ENCODE measurements around the gene TRPC4.

The TRPC4 gene

GRCh38 chr13:37657956-37658355, 211.6 kb downstream of the TRPC4 start:
- no peak for DNase-seq (ENCODE audit: low read depth in 2 of 2)

- no peak for DNase-seq (ENCODE audit: low read depth in 2 of 2)
These were observed 212.4 kb downstream of the TRPC4 start for GRCh38 chr13:37657134-37657533.

- DNase-seq (ENCODE audit: low read depth in 2 of 2), result no peak
These were observed 213.2 kb downstream of the TRPC4 start for GRCh38 chr13:37656247-37656940.

- DNase-seq (ENCODE audit: low read depth in 2 of 2), result no peak
These were observed 217.0 kb downstream of the TRPC4 start for GRCh38 chr13:37652596-37652995.

- no peak for DNase-seq (ENCODE audit: low read depth in 2 of 2)
These were observed 217.7 kb downstream of the TRPC4 start for GRCh38 chr13:37651891-37652290.

GRCh38 chr13:37648609-37649008, 221.0 kb downstream of the TRPC4 start:
- DNase-seq (ENCODE audit: low read depth in 2 of 2), result no peak

DNA sequence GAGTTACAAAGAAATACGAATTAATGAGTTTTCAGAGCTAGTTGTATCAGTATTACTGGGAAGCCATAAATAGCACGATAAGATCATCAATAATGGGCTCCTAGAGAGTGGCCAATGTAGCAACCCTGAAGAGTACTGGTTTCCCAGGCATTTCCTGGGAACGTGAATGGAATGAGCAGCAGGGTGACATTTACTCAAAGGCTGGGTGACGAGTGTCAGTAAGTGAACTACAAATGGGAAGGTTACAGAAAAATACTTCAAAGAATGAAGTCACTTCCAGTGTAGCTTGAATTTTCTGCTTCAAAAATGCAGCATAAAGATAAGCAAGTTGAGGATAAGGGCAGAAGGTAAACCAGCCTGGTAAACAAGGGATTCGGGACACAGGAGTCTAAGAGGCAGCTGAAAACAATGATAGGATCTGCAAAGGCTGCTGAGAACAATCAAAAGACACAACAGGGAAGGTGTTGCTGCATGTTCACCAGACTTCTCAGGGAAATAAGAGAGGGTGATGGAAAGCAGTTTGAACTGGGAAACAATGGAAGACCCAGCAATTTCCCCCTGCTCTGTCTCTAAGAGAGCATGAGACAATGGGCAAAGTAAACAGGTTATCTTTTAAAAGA, 222.4 kb downstream of the TRPC4 start:
- no peak for DNase-seq (ENCODE audit: low read depth in 2 of 2)

GRCh38 chr13:37646531-37646930, 223.0 kb downstream of the TRPC4 start:
- no peak for DNase-seq (ENCODE audit: low read depth in 2 of 2)

DNA sequence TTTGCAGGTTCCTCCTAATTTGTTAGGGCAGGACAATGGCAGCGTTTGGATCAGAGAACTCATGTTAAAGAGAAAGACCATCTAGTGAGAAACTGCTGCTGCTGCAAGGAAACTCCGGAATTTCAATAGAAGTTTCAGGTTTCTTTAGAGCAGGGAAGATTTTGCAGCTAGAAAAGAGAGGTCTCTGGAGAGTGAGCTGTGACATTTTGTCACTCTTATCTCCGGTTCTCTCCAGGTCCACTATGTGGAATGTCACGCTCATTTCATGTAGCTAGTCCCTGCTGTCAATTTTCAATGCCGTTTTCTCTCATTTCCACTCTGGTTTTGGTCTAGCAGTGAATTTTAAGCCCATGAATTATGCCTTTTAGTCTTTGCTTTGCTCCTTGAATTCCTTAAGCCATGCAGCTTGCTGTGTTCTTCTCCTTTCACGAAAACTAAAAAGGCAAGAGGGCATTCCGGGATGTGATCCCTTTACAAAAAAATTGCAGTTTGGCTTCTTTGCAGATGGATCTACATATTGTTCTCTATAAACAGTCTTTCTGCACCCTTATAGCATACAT, 224.3 kb downstream of the TRPC4 start:
- no peak for DNase-seq (ENCODE audit: low read depth in 2 of 2)

GRCh38 chr13:37641391-37641790, 228.2 kb downstream of the TRPC4 start:
- DNase-seq (ENCODE audit: low read depth in 2 of 2), result no peak

GRCh38 chr13:37640499-37640898, 229.1 kb downstream of the TRPC4 start:
- DNase-seq (ENCODE audit: low read depth in 2 of 2), result no peak

- DNase-seq (ENCODE audit: low read depth in 2 of 2), result no peak
These were observed 232.9 kb downstream of the TRPC4 start for GRCh38 chr13:37636701-37637100.

DNA sequence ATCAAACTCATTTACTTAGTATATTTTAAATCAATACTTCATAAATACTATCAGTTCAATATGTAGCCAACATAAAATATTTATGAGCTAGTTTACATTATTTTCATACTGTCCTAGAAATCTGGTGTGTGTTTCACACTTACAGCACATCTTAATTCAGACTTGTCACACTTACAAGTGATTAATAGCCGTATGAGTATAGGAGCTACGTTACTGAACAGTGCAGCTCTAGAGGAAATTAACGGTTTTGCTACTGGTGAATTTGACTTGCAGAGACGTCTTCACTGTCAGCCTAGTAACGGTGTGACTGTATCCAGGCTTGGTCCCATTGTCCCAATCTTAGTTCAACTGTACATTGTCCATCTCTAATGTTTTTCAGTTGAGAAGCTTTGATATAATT, 237.3 kb downstream of the TRPC4 start:
- no peak for DNase-seq (ENCODE audit: low read depth in 2 of 2)

- DNase-seq (ENCODE audit: low read depth in 2 of 2), result no peak
These were observed 242.1 kb downstream of the TRPC4 start for GRCh38 chr13:37627428-37627827.

DNA sequence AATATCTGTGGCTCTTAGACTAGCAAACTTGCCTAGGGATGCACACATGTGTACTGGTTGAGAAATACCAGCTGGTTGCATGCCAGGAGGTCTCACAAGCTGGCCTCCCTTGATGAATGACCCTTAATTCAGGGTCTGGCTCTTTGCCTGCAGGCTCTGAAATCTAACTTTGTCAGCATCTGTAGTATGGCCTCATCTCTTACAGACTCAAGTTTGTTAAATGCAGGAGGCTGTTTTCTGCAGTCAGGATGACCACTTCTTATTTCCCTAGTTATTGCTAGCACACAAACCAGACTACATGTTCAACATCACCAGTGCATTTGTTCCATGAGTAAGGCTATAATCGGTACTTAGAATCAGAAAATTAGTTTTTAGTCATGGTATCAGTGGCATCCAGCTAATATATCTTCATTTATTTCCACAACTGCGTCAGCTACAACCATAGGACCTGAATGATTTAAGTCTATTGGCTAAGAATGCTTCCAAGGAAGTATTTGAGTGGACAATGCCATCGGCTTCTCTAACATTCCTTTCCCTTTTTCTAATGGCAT, 247.7 kb downstream of the TRPC4 start:
- DNase-seq (ENCODE audit: low read depth in 2 of 2), result no peak

DNA sequence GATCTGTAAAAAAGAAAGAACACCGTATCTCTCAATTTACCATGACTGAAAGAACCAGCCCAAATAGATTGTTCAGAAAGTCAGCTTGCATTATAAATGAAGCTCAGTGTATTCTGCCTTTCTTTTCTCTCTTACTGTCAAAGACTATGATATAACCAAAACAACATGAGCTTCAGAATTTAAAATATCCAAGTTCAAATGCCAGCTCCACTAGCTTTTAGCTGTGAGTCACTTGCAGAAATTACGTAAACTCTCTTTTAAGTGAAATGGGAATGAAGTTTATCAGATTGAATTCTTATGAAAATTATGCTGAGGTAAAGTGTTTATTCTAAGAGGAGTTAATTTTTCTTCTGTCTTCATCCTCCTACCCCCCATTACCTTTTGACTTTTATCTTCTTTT, 251.0 kb downstream of the TRPC4 start:
- DNase-seq (ENCODE audit: low read depth in 2 of 2), result no peak

GRCh38 chr13:37617173-37617572, 252.4 kb downstream of the TRPC4 start:
- DNase-seq (ENCODE audit: low read depth in 2 of 2), result no peak

DNA sequence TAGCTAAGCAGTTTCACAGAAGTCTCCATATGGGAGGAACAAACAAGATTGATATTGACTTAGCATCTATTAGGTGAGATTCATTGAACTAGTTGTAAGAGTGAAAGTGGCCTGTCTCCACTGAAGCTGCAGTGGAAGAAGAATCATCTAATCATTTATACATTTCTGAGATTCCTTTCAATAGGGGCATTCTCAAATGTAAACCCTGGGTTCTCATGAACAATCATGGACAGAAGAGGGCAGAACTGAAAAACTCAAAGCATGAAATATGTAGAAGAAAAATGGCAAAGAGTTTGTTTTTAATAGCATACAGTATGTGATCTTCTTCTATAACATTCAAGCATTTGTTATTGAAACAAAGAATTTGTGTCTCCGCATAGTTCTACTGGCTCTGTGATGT, 253.4 kb downstream of the TRPC4 start:
- DNase-seq (ENCODE audit: low read depth in 2 of 2), result no peak

GRCh38 chr13:37615276-37615675, 254.3 kb downstream of the TRPC4 start:
- no peak for DNase-seq (ENCODE audit: low read depth in 2 of 2)

DNA sequence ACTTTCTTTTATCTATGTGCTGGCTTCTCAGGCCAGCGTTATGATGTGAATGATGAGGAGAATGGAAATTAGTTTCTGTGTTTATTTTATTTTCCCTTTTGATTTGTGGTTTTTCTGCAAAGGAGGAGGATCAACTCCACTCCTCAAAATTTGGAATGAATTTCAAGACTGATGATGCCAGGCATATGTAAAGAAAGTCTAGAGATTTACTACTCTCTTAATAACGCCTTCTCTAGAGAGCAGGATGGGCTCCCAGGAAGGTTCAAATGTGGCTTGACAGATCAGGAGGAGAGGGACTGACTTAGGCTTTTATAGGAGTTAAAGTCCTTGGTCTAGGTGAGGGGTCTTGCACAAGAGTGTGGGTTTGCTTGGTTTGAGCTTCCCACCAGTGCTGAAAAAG, 255.9 kb downstream of the TRPC4 start:
- DNase-seq (ENCODE audit: low read depth in 2 of 2), result no peak

DNA sequence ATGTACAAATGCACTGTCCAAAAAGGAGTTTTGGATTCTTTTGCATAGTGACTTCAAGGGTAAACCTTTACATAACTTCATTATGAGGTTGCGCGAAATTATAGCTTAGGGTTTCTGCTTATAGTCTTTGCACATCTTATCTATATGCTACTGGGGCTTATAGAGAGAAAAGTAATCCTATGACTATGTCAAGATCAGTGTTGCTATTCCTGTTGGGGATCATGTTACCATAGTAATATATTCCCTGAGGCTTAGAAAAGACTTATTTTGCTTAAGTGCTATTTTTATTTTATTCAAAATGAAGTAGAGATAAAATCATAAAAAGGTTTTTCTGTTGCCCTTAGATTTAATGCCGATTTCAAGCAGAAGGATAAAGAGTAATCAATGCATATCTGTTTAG, 256.3 kb downstream of the TRPC4 start:
- DNase-seq (ENCODE audit: low read depth in 2 of 2), result no peak

DNA sequence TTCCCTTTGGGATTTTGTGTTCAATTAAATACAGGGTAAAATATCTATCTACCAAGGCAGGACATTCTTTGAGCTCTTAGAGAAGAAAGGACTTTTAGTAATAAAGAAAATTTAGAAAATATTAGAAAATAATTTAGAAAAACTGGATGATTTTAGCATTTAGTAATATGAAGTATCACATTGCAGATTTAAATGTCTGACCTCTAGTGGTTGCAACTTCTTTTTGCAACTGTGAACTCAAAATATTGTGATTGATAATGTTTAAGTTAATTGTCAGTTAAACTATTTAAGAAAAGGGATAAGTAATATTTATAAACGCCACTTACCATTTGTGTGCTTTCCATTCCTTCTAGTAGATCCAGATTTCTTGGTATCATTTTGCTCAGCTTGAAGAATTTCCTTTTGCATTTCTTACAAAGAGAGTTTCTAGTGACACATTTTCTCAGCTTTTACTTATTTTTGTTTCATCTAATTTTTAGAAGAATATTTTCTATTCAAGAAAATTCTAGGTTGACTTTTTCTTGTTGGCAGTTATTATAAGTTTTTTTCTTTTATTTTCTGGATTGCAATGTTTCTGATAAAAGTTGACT, 260.7 kb downstream of the TRPC4 start:
- no peak for DNase-seq (ENCODE audit: low read depth in 2 of 2)
